Renal pelvis (tissue), 4 donors: ENCODE data around the gene HEATR5A. TPM values are rescaled to one million over a fixed set of nuclear protein-coding genes. Genes with fewer than 3 reads are reported as not detected.
A peak's percentile ranks its signal among the peaks of the same experiment; 100 is the strongest.

Experiments used
- DNase-seq: peaks from one replicate; pipeline ENCODE4 v3.0.0-alpha.2; 2013
- polyA plus RNA-seq, 3 donors: library from polyadenylated mRNA; unstranded; fragments of 120-200 nt; gene quantifications; one replicate each; pipeline ENCODE4 v1.2.1, GENCODE V29; 2013; ENCODE audit not compliant: insufficient read length in 3 of 3

Gene HEATR5A
- polyA plus RNA-seq, 3 donors: 14.3 to 22.1 (median 17.2) TPM

DNA sequence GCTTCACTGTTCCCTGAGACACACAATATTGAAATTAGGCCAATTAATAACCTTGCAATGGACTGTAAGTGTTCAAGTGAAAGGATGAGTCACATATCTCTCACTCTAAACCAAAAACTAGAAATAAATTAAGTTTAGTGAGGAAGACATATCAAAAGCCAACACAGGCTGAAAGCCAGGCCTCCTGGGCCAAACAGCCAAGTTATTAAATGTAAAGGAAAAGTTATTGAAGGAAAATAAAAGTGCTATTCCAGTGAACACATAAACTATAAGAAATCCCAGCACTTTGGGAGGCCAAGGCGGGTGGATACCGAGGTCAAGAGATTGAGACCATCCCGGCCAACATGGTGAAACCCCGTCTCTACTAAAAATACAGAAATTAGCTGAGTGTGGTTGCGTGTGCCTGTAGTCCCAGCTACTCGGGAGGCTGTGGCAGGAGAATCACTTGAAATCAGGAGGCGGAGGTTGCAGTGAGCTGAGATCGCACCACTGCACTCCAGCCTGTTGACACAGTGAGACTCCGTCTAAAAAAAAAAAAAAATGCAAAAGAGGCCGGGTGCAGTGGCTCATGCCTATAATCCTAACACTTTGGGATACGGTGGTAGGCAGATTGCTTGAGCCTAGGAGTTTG is 10.4 kb upstream of the HEATR5A start:
- no peak for DNase-seq

DNA sequence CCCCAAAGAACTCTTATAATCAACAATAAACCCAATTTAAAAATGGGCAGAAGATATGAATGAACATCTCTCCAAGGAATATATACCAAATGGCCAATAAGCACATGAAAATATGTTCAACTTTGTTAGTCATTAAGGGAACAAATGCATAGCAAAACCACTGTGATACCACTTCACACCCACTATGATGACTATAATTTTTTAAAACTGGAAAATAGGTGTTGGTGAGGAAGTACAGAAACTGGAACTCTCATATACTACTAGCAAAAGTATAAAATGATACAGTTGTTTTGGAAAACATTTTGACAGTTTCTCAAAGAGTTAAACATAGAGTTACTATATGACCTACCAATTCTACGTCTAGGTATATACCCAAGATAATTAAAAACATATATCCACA is 9.4 kb upstream of the HEATR5A start:
- DNase-seq: no peak

DNA sequence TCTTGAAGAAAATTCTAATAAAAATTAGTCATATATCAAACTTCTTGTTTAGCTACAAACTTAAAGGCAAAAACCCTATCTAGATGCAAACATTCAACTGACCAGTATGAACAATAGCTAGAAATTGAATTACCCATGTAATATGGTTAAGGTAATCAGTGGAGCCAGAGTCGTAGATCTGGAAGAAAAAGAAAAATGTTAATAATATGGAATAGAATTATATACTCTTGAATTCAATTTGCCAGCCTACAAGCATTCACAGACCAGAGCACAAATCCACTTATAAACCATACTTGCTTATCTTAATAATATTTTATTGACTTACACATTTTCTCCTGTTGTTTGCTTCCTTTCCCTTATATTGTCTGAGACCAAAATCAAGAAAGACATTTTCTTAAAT is 7.7 kb upstream of the HEATR5A start:
- DNase-seq: no peak

DNA sequence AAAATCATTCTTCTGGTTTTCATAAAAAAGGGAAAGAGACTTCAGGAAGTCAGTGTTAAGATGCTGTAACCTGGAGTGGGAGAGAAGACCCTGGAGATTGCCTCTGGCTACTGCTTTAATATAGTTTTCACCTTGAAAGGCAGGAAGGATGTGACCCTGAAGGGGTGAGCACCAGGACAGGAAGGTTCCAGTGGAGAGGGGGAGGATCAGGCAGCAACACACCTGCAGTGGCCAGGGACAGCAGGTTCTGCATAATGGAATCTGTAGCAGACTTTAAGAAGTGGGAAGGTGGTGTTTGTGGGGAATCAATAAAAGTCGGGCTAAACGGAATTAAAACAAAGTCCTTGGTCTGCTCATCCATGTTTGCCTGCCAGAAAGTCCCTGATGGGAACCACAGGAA is 6.3 kb upstream of the HEATR5A start:
- no peak for DNase-seq

DNA sequence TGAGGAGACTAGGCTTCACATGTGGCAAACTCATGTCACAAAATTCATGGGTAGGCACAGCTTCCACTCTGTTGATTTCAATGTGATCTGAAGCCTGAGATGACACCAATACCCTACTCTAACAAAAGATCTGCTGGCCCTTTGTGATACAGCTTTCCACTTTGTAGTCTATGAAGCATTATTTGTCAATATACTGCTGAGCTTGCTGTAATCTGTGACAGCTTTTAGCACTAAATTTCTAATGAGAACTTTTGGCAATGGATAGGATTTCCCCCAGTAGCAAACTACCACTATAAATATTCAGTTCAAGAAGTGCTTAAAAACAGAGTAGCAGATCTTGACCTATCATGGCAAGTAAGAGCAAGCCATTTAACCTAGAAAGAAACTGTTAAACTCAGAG is 5.6 kb upstream of the HEATR5A start:
- no peak for DNase-seq

DNA sequence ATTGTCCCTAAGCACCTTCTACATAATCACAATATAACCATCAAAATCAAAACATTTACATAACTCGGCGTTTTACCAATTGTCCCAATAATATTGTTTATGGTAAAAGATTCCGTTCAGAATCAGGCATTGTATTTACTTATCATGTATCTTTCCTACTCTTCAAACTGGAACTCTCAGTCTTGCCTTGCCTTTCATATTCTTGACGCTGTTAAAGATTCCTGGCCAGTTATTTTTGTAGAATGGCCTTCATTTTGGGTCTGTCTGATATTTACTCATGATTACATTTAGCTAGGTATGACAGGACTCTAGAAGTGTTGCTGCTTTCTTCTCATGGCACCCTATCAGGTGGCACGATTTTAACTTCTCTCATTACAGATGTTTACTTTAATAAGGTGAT is 850 bp upstream of the HEATR5A start:
- DNase-seq: no peak

DNA sequence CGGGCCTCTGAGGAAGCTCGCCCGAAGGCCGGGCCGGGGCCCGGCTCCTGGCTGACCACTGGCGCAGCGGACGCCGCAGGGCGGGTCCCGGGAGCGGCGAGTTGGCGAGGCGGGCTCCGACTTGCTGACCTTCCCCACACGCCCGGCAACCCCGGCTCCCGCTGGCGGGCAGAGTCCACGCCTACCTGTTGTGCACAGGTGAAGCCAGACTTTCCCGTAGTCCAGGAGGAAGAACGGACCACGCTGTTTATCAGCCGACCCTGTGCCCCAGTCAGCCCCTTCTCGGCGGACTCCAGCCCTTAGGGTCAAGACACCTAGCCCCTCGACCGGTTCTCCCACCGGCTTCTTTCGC is 407 bp downstream of the HEATR5A start:
- no peak for DNase-seq

DNA sequence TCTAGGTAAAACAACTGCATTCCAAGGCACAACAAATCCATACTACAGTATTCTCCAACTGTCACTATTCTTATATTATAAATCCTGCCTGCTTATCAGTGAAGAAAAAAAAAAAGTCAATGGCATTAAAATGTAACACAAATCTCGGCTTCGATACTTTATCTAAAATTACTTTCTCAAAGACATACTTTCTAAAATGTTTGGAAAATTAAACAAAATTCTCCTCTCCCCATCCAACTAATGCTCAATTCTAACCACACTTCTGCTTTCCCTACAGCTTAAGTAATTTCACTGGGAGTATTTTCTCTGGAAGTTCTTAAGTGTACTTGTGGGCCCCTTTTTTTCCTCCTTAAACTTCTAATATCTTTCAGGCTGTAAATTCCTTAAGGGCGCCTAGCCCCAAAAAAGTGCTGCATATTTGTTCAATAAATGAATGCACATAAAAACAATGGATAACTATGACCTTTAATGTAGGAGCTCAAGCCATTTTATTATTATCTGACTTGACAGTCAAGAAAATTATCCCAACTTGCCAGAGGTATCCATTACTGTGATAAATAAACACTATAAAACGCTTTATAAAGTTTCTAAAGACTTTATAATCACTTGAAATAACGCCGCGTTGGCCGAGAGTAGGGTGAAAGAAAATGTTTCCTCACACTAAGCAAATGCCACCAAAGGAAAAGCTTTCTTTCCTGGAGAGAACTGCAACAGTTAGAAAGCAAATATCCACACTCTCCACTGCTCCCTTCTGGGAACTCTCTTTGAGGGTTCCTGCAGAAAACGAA is 977 bp downstream of the HEATR5A start:
- peak; percentile 31 for DNase-seq

DNA sequence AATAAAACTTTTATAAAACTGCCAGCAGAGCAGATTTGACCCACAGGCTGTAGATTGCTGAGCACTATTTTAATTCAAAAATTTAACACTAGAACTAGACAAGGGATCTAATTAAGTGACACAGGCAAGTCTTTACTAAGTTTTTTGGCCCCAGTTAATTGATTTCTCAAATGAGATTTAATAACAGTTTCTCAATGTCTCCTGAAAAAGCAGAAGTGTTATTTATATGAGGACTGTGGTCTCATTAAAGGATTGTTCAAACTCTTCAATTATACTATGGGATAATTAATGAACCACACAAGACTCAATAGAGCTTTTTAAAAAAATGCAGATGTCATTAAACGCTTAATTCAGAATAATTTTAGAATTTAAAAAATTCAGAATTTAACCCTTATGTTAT is 1.9 kb downstream of the HEATR5A start:
- no peak for DNase-seq

DNA sequence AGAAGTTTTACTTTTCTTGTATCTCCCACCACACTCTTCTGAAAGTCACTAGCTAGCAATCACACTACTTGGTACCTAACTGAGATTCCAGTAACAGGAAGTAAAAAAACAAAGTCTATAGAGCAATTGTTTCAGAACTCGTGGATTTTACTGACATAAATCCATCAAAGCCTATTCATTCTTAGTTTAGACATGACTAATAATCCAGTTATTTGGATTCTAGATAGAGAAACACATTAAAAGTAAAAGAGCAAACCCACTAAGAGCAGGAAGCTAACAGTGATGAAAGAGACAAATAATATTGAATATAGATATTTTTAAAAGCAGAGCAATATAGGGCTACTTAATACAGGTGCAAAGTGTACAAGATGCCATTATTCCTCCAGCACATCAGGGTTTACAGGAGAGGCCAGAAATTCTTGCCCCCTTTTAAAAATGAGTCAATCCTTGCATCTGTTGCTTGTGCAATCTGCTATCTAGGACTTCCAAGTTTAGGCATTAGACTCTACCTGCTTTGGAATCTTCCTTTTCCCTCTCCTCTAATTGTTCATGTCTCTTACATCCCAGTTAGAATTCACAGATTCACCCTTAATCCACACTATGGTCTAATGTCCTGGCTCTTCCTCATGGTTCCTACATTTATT is 6.0 kb downstream of the HEATR5A start:
- no peak for DNase-seq

DNA sequence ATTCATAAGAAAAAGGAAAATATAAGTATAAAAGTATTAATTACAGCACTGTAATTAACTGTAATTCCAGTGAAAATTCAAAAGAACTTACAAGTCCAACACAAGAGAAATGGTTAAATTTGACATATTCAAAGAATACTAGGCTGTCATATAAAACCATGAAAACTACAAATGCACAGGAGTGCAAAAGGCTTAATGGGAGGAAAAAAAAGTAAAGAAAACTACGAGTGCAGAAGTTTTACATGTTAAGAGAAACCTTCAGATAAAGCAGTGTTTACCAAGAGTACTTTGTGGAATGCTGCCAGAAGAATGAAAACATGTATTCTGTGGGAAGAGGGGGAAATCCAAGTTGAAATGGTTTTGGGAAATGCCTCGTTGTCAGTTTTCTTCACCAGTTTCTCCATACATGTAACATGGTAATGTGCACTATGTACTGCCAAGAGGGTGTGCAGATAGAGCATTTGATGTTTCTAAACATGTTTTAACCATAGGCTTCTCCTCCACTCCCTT is 9.1 kb downstream of the HEATR5A start:
- DNase-seq: no peak

DNA sequence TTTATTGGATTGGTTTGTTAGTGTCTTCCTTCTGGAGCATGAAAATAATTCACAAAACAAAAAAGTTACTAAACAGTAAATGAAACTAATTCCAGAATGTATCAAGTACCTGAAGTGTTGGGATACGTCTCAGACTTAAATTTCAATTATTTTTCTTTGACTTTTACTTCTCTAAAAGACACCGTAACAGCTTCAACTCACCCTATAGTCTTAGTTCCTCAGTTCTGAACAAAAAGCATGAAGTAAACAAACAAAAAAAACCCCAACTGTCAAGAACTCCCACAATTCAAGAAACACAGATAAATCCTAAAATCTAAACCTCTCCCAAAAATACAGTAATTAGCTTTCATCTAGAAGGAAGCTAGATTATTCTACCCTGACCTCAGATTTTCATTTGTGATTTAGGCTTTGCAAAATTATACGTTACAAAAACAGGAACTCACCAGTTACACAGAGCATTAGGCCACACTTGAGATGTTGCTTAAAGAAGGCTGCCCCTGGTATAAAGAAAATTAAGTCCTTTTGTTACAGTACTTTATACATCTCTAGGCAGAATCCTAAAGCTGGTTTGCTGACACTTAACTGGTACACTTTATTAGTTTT is 10.2 kb downstream of the HEATR5A start:
- DNase-seq: no peak

DNA sequence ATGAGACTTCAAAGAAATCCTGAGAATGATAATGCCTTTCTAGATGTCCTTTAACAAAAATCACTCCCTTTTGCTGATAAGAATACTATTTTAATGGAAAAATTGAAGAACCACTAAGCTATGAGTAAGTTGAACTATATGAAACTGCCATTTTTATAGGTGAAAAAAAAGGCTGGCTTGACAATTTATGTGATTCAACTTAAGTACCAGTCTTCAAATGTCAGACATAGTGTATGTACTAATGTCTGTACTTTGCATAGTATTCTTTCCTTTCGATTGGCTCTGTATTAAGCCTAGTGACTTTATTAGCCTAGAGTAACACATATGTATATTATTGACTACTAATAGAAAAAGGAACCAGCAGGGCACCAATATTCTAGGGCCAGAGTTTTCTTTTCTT is 11.9 kb downstream of the HEATR5A start:
- no peak for DNase-seq

DNA sequence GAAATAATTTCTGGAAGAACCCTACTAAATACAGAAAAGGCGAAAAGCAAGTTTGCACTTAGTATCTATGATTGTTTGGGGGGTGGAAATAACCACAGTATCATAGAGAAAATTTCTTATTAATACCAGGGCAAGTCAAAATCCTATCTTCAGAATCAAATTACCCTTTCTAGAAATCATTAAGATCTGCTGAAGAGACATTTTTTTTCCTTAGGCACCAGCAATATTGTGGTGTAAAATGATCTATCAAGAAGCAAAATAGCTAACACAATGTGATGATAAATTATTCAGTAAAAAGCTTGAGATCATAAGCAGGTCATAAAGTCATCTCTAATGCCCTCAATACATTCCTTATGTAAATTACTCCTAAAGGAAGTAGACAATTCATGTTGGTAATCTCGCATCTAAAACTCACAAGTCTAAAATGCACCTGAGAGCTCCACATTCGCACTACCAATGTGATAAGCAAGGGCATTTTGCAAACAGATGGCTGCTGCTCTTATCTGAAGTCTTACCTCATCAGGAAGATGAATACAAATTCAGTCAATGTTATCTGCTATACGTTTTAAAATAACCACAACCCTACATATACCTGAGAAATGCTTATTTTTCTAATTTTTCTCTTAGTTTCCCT is 14.6 kb downstream of the HEATR5A start:
- no peak for DNase-seq

DNA sequence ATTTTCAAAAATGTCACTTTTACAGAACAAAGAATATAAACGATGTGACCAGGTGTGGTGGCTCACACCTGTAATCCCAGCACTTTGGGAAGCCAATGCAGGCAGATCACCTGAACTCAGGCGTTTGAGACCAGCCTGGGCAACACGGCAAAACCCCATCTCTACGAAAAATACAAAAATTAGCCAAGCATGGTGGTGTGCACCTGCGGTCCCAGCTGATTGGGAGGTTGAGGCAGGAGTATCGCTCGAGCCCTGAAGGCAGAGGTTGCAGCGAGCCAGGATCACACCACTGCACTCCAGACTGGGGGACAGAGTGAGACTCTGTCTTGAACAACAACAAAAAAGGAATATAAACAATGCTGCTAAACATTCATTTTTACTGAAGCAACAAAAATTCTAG is 15.2 kb downstream of the HEATR5A start:
- DNase-seq: no peak

DNA sequence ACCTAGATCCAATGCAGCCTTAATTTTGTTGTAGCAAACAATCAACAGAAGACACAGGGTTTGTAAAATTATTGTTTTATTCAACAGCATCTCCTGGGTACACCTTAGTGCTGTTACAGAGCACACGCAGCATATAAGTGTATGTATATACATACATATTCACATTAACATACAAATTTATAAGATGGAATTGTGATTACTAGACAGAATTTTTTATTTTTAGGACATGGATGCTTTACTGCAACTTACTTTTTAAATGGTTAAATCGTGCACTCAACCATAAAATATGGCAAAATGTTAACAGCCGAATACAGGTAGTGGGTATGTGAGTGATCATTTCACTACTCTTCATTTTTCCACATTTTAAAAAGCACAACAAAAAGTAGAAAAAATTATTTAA is 16.6 kb downstream of the HEATR5A start:
- DNase-seq: no peak

DNA sequence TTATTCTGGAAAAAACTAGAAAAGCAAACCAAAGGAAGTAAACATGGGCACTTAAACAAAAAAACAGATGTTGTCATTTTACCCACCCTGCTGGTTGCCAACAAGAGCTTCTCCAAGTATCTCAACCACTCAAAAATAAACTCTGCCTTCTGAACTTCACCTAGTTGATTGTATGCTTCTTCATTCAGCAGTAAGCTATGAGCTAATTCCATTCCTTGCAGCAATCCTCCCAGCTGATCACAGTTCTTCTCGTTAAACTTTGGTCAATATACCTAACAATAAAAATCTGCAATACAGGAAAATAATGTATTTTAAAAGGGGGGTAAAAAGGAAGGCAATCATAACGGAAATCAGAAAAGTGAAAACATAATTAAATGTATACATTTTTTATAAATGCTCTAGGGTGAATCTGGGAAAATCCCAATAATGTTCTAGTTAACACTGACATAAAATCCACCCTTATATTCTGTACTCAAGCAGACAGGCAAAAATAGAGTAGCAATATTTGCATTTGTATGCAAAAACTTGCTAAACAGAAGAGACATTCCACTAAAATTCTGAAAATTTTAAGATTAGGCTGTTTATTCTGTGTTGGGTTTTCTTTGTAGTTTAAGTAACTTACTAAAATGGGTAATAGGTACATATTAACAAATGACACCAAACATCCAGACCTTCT is 17.4 kb downstream of the HEATR5A start:
- DNase-seq: no peak

DNA sequence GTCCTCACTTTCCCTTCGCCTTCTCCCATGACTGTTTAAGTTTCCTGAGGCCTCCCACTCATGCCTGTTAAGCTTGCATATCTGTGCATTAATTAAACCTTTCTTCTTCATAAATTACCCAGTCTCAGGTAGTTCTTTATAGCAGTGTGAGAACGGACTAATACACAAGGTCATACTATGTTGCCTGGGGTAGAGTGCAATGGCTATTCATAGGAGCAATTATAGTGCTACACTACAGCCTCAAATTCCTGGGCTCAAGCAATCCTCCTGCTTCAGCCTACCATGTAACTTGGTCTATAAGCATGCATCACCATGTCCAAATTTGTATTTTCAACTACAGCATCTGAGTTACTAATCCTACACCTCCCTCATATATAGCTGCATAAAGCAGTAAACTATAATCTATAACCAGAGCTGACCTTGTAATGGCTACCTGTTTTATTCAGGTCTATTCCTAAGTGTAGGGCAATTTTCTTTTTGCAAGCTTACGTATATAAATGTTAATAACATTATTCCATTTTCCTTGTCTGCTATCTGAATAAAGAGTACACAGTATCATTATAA is 18.9 kb downstream of the HEATR5A start:
- no peak for DNase-seq

DNA sequence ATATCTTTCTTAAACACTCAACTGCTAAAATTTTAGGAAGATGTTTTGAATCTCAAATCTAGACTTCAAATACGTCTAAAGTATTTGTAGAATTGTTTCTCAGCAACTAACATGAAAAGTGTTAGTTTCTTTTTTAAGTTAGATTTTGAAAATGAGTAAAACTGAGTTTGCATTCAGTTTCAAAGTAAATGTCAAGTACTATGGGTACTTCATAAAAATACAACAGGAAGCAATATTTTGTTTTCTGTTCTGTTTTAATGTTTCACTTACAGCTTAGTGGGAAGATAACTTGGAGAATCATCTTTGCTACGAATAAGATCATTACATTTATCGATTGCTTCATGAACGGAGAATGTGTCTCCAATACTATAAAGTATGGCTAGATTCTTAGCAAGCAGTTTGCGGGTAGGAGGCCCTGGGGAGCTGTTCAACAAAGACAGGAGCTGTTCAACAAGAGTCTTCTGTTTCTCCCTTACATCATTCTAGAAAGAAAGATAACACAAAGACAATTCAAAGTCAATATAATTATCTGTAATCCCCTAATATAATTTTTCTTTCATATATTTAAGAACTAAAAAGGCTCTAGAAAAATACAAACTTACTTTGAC is 20.2 kb downstream of the HEATR5A start:
- no peak for DNase-seq

DNA sequence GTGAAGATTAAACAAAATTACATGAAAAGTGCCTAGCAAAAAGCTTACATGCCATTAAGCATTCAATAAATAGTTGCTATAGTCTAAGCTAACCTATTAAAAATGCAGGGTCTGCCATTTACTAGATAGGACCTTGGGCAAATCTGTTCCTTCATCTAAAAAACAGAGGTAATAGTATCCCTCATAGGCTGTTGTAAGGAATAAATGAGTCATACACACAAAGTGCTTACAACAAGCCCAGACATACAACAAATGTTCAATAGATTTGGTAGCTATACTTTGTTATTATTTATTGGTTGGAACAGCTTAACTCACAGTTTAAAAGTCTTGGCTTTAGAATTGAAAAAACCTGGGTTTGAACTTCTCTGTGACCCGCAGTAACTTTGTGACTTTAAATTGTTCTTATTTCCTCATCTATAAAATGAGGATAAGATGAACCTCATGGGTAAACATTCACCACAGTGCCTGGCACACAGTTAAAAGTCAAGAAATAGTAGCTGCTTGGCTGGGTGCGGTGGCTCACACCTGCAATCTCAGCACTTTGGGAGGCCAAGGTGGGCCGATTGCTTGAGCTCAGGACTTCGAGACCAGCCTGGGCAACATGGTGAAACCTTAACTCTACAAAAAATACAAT is 24.7 kb downstream of the HEATR5A start:
- DNase-seq: no peak
